ENCODE results near the gene CC2D1A. TPM values are rescaled to one million over a fixed set of nuclear protein-coding genes. Genes with fewer than 3 reads are reported as not detected.

CC2D1A gene
- total and polyA plus RNA-seq, 7 donors: 20.1 to 31.7 (median 23.7) TPM

DNA sequence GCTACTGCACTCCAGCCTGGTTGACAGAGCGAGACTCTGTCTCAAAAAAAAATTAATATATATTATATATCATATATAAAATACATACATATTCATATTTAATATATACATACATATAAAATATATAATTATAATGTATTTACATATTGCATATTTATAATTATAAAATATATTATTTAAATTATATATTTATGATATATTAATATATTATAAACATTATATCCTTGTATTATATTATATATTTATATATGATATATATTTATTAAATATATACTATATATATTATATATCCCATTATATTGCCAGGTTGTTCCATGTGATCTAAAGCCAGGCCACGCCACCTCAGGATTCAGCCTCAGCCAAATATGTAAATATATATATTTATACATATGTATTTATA, 9.8 kb upstream of the CC2D1A start:
- Histone ChIP-seq H3K27me3 (ENCODE audit: insufficient read depth in 3 of 3, low read length in 2 of 3) (no peaks in the 10 kb centered on the region), H3K36me3 (ENCODE audit: insufficient read depth in 1 of 2, low read depth in 1 of 2) (no peaks in the 10 kb centered on the region), H3K9me3 (no peaks in the 10 kb centered on the region), H3K4me3 (no peak overlapping the region), H3K4me1 (no peaks in the 10 kb centered on the region), H3K27ac (no peak overlapping the region)
- WGBS, 3 donors: 98 to 100% (median 99%) methylated on average over 2 of the region's 2 CpGs
- intact Hi-C loops (cut with DNase I): no loop called here
- TF ChIP-seq, protein P1, sequence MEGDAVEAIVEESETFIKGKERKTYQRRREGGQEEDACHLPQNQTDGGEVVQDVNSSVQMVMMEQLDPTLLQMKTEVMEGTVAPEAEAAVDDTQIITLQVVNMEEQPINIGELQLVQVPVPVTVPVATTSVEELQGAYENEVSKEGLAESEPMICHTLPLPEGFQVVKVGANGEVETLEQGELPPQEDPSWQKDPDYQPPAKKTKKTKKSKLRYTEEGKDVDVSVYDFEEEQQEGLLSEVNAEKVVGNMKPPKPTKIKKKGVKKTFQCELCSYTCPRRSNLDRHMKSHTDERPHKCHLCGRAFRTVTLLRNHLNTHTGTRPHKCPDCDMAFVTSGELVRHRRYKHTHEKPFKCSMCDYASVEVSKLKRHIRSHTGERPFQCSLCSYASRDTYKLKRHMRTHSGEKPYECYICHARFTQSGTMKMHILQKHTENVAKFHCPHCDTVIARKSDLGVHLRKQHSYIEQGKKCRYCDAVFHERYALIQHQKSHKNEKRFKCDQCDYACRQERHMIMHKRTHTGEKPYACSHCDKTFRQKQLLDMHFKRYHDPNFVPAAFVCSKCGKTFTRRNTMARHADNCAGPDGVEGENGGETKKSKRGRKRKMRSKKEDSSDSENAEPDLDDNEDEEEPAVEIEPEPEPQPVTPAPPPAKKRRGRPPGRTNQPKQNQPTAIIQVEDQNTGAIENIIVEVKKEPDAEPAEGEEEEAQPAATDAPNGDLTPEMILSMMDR (IDR thresholded peaks at IDR 0.05): no peak
- ATAC-seq (no peak), DNase-seq (no peak)

DNA sequence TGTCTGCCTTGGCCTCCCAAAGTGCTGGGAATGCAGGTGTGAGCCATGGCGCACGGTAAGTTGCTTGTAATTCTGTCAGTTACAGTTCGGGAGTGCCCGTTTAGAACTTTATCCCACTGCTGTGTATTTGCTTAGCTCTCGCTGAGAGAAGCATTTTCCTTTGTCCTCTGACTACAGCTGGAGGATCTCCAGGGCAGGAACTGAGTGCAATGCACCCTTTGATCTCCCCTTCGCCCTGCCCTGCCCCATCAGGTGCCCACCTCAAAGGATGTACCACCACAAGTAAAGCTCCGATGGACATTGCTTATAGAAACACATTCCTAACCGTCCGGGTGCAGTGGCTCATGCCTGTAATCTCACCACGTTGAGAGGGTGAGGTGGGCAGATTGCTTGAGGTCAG, 6.6 kb upstream of the CC2D1A start:
- no peaks in the 10 kb centered on the region for H3K27me3 ChIP-seq (ENCODE audit: insufficient read depth in 3 of 3, low read length in 2 of 3)
- TF ChIP-seq, protein P1 (IDR thresholded peaks at IDR 0.05): no peak
- H3K27ac ChIP-seq: no peak overlapping the region
- H3K4me3 ChIP-seq: no peak overlapping the region
- H3K36me3 ChIP-seq (ENCODE audit: insufficient read depth in 1 of 2, low read depth in 1 of 2): no peaks in the 10 kb centered on the region
- ATAC-seq (no peak), DNase-seq (no peak)
- intact Hi-C loops (cut with DNase I): no loop called here
- no peaks in the 10 kb centered on the region for H3K4me1 ChIP-seq
- WGBS, 3 donors: 77 to 82% (median 82%) methylated on average over 10 of the region's 10 CpGs
- no peaks in the 10 kb centered on the region for H3K9me3 ChIP-seq

DNA sequence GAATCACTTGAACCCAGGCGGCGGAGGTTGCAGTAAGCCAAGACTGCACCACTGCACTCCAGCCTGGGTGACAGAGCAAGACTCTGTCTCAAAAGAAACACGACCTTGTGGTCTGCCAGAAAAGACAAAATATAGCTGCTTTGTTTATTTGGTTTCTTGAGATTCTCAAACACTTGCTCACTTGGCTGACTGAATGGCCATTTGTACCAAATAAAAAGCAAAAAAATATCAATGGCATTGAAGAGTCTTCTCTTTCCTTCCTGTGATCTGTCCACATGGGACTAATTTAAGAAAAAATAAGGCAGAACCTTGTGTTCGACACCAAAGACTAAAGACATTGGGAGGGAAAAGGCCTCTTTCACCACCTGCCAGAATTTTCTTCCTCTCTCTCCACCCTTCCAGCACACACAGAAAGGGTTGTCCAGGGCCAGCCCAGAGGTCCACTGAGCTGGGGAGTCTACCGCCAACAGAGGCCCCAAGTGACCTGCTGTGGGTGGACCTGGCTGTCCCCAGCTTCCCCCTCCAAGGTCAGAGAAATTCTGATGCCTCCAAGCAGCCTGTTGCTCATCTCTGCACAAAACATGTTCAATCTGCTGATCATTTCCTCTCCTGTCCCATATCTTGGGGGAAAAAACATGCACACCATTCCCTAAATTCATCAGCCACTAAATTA, 6.0 kb upstream of the CC2D1A start:
- intact Hi-C loops (cut with DNase I): no loop called here
- no peak for ATAC-seq
- WGBS, 3 donors: 71 to 75% (median 74%) methylated on average over 5 of the region's 5 CpGs

DNA sequence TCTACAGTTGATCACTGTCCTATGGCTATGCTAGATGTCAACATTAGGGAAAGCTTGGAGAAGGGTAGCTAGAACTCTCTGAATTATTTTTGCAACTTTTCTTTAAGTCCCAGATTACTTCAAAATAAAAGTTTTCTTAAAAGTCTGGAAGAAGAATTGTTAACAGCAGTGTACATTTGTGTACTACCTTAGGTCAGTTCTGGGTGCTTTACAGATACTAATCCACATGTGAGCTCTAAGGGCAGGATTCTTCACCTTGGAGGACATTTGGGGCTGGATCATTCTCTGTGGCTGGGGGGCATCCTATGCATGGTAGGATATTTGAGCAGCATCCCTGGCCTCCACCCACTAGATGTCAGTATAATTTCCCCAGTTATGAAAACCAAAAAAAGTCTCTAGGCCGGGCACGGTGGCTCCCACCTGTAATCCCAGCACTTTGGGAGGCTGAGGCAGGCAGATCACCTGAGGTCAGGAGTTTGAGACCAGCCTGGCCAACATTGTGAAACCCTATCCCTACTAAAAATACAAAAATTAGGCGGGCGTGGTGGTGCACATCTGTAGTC, 2.9 kb upstream of the CC2D1A start:
- Histone ChIP-seq H3K4me3 (no peak overlapping the region), H3K27ac (no peak overlapping the region), H3K9me3 (no peaks in the 10 kb centered on the region), H3K36me3 (ENCODE audit: insufficient read depth in 1 of 2, low read depth in 1 of 2) (no peaks in the 10 kb centered on the region), H3K4me1 (peaks cover 3% of the 10 kb centered on the region), H3K27me3 (ENCODE audit: insufficient read depth in 3 of 3, low read length in 2 of 3) (no peaks in the 10 kb centered on the region)
- ATAC-seq (no peak), DNase-seq (no peak)
- 67 to 82% (median 75%) methylated on average over 4 of the region's 4 CpGs for WGBS, 3 donors
- intact Hi-C loops (cut with DNase I): no loop called here
- TF ChIP-seq, protein P1 (IDR thresholded peaks at IDR 0.05): no peak

More for the DNA sequence above, 6.0 kb upstream of the CC2D1A start:
- Histone ChIP-seq H3K9me3 (no peaks in the 10 kb centered on the region), H3K4me1 (no peaks in the 10 kb centered on the region), H3K27ac (no peak overlapping the region), H3K4me3 (no peak overlapping the region), H3K36me3 (ENCODE audit: insufficient read depth in 1 of 2, low read depth in 1 of 2) (no peaks in the 10 kb centered on the region), H3K27me3 (ENCODE audit: insufficient read depth in 3 of 3, low read length in 2 of 3) (no peaks in the 10 kb centered on the region)
- TF ChIP-seq, protein P1 (IDR thresholded peaks at IDR 0.05): no peak
- no peak for DNase-seq

All from psoas muscle (tissue), 8 donors.